H4 (cell line): ENCODE results near the gene ZNF705A. TPM values are rescaled to one million over a fixed set of nuclear protein-coding genes. Genes with fewer than 3 reads are reported as not detected.
"Not testable (repeated sequence)": the region's sequence is repeated elsewhere in the genome, so short reads cannot be mapped to it uniquely, and the experiment has no call there.

Experiments
- DNase-seq: peaks from one replicate; pipeline ENCODE4 v3.0.0-alpha.2; 2015; ENCODE audit warnings: low spot score
- total RNA-seq: library from RNA; depleted of rRNA; stranded (reverse); fragments of >200 nt; shearing (Covaris generic); gene quantifications from 2 replicates; pipeline ENCODE4 v1.2.3, GENCODE V29; 2014; rRNA removed

Gene ZNF705A
- total RNA-seq, 1 experiment from 2014 or later, result not detected

GRCh38 chr12:8184206-8184605, 27.4 kb downstream of the ZNF705A start:
- not testable (repeated sequence) for DNase-seq

DNA sequence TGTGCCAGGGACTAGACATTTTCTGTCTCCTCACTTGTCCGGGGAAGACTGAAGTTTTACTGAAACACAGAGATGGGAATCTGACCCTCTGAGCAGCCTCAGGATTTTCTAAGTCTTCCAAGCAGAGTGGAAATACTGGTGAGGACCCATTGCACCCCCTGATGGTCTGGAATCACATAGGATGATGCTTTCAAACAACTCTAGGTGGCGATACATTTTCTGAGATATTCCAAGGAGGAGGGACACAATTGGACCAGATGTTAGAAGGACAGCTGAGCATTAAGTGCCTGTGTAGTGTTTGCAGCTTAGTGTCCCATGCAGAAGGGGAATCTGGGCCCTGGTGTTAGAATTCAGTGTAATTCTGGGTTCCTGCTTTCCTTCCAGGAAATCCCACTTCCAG, 31.3 kb downstream of the ZNF705A start:
- not testable (repeated sequence) for DNase-seq

GRCh38 chr12:8197685-8198308, 41.0 kb downstream of the ZNF705A start:
- DNase-seq, result not testable (repeated sequence)

- not testable (repeated sequence) for DNase-seq
These were observed 62.0 kb downstream of the ZNF705A start for GRCh38 chr12:8218711-8219382.

DNA sequence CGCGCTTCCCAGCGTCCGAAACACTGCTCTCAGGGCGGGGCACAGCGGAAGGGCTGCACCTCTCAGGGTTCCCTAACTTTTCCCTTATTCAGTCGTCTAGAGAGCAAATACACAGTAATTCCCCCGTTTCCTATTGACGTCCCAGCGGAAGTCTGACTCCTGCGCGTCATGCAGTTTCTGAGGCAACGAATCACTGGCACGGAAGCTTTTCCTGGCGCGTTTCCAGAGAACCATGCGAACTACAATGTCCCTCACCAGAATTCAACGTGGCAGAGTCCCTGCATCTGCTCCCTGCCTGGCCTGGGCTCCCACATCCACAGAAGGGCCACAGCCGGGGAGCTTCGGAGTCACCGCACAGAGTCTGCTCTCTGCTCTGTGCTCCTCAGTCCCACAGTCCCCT, 64.6 kb downstream of the ZNF705A start:
- DNase-seq, result not testable (repeated sequence)

DNA sequence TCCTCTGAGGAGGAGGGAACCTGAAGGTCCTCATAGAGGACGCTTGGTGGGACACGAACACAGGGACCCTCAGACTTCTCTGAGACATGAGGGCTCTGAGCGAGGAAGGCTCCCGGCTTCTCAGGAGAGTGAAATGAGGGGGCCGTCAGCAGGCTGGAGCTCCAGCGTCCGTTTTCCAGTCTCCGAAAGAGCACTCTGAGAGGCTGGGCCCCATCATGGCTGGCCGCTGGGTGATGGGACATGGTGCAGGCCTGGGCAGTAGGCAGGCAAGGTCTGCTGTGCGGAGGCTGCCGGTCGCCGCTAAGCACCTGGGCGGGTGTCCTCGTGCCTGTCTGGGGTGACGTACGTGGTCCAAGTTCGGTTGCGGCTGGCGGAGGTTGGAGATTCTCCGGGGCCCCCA, 65.0 kb downstream of the ZNF705A start:
- DNase-seq, result not testable (repeated sequence)

DNA sequence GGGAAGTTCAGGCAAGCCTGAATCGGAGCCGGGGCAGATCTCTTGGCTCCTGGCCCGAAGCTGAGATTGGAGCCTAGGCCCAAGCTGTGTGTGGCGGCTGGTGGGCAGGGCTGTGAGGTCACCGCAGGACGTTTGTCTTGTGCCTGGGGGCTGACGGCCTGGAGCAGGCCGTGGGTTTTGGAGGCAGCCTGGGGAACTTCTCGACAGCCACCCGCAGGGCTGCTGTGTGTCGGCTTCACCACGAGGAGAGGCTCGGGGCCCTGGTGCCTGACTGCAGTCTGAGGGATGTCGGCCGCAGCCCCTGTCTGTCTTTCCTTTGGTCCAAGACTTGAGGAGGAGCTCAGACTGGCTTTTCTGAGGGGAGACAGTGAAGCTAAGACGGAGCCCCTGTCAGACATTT, 65.5 kb downstream of the ZNF705A start:
- DNase-seq, result not testable (repeated sequence)

- DNase-seq, result not testable (repeated sequence)
These were observed 66.8 kb downstream of the ZNF705A start for GRCh38 chr12:8223646-8224045.

GRCh38 chr12:8224782-8225181, 68.0 kb downstream of the ZNF705A start:
- DNase-seq, result not testable (repeated sequence)

DNA sequence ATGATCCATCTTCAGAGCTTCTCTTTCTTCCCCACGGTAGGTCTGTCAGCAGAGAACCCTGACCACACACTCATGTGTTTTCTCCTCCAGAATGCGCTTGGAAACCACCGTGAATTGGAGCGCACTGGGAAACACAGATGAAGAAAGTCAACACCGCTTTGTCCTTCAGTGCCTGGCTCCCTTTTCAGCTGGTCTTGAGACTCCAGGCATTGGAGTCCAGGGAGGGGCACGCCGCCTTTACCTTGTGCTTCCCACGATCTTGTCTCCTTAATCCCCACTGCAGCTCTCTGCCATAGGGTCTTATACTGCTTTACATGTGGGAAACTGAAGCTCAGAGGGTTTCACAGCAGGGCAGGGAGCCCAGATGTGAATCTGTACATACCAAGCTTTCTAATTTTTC, 69.5 kb downstream of the ZNF705A start:
- no peak for DNase-seq

DNA sequence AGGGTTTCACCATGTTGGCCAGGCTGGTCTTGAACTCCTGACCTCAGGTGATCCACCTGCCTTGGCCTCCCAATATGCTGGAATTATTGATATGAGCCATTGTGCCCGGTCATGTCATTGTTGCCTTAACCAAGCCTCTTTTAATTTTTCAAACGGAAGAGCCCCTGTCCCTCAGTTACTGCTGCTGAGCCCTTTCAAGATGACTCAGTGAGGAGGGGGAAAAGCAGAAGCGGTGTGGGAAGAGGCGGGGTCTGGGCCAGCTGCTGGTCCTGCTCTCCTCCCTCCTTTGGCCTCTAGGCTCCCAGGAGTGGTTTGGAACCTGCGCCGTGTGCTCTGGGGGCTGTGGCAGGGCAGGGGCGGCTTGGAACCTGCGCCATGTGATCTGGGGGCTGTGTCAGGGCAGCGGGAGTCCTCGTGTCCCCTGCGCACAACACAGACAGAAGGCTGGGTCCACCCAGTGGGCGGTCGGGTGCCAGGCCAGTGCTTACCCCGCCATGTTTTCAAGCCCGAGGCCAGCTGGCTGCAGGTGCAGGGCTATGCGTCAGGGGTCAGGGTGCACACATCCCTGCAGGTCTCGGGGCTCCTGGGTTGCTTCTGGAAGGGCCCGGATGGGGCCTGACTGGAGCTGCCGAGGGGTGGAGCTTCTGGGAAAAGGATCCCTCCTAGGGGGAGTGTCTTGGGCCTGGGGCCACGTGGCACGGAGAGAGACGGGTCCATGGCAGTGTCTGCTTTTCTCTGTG, 70.3 kb downstream of the ZNF705A start, which contains the start of gene FAM90A1:
TSS of gene FAM90A1 (minus strand) at position 627 of the 740 bp plus-strand sequence. CDS start 2,786 bp downstream, outside the sequence.
- DNase-seq, result not testable (repeated sequence)

- DNase-seq, result not testable (repeated sequence)
These were observed 70.9 kb downstream of the ZNF705A start for GRCh38 chr12:8227732-8228077.

GRCh38 chr12:8228607-8229006, 71.8 kb downstream of the ZNF705A start:
- DNase-seq, result not testable (repeated sequence)

DNA sequence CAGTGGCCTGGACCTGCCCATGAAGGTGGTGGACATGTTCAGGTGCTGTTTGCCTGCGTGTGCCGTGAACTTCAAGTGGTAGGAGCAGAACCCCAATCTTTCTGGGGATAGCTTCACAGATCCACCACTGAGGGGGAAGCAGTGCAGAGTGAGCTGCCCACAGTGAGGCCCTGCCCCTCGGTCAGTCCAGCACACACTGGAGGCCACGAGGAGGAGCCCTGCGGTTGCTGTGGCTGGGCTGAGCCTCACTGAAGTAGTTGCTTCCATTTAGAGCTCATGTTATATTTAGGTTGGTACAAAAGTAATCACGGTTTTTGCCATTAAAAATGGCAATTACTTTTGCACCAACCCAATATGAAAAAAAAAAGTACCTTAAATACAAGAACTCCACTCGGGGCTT, 72.7 kb downstream of the ZNF705A start:
- DNase-seq, result not testable (repeated sequence)

Other genes with a start within 250 kb of the ZNF705A start
- gene SLC2A3, start 220.8 kb upstream of the ZNF705A start, total RNA-seq, result 42.8 and 51.9 TPM in 2 replicates
- 5.9 and 6.2 TPM in 2 replicates for gene FOXJ2, start 124.3 kb upstream of the ZNF705A start, total RNA-seq
- gene C3AR1, start 90.7 kb upstream of the ZNF705A start, total RNA-seq, result 0.95 and 1.8 TPM in 2 replicates
- gene NECAP1, start 74.7 kb upstream of the ZNF705A start, total RNA-seq, result 34.7 and 50.5 TPM in 2 replicates
- not detected in 2 replicates for gene CLEC4A, start 33.4 kb upstream of the ZNF705A start, total RNA-seq
- gene FAM90A1, start 70.6 kb downstream of the ZNF705A start, total RNA-seq, result not detected in 2 replicates